ENCODE results near the gene FSD2.
"Not testable (repeated sequence)": the region's sequence is repeated elsewhere in the genome, so short reads cannot be mapped to it uniquely, and the experiment has no call there.

Gene FSD2

DNA sequence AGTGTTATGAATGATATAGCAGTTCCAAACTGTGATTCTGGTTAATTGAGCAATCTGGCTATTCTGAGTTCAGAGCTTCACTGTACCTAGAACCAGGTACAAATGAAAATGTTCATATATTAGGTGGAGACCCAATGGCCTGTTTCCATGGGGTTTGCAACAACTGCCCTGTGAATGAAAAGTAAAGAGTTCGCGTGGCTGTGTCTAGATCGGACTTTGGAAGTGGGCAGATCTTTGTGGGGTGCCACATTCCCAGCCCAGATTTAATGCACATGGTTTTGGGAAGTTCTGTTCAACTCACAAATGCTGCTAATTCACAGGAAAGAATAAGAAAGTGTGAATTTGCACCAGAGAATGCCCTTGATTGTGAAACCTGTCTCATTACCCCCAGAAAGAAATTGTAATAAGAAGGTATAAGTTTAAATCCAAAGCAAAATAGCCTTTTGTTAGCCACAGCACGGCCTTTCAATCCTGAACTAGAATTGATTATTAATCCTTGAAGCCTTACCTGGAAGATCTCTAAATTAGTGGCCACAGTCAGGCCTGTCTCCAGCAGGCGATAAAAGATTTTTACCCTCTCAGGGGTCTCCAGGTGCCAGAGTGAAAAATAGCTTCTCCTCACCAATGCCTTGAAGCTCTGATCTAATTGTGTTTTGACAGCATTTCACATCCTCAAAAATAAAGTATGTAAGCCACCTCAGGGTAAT lies 26.2 kb upstream of the FSD2 start:
- DNase-seq, result no peak

- no peak for DNase-seq
Observed at GRCh38 chr15:82830427-82831173, 24.7 kb upstream of the FSD2 start.

DNA sequence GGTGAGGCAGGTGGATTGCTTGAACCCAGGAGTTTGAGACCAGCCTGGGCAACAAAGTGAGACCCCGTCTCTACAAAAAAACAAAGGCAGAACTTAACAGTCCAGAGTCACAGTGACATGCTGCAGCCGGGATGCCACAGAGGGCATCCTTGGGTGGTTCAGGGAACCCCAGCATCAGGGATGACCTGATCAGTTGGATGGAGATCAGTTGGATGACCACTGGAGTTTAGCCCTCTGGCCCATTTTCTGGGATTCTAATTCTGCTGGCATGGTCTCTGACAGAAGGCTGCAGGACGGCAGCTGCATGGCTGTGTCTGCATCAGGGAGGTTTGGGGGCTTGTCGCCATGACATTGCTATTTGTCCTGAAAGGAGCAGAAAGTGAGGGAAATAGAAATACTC lies 23.4 kb upstream of the FSD2 start:
- no peak for DNase-seq

DNA sequence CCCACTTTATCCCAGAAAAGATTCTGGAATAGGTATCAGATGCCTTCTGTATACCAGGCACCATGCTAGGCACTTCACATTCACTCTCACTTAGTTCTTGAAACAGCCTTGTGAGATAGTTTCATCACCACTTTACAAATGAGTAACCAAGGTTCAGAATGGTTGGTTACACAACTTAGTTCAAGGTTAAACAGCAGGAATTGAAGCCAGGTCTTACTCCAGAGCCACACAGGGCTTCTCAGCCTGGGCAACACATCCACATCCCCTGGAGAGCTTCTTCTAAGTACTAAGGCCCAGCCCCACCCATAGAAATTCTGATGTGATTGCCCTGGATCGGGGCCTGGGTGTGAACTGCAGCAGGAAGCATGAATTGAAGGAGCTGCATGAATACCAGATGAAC lies 22.2 kb upstream of the FSD2 start:
- DNase-seq, result no peak

DNA sequence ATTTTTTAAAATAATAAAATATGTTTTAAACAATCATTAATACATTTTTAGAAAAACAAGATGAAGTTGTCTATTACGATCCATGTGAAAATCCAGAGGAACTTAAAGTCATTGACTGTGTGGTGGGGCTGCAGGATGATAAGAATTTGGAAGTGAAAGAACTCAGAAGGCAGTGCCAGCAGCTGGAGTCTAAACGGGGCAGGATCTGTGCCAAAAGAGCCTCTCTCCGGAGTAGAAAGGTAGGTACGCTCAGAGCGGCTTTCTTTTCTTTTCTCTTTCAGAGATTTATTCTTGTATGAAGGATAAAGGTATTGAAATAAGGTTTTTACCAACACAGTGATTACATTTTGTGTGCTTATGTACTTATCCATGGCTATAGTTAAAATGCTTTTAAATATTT lies 17.2 kb upstream of the FSD2 start:
- DNase-seq, result no peak

DNA sequence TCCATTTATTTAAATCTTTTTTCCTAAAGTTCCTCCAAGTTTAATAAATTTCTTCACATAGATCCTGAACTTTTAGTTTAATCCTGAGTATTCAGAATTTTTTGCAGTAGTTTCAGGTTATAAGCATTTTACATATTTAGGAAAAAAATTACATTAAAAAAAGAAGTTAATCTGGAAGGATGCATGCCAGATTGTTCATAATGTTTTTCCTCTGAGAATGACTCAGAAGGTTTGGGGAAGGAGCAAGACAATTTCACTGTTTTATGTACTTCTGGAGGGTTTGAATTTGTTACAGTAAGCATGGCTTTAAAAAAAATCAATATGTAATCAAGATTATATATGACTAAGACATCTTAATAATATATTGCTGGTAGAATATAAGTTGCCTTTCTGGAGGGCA lies 16.0 kb upstream of the FSD2 start:
- not testable (repeated sequence) for DNase-seq

GRCh38 chr15:82821396-82821795 lies 15.5 kb upstream of the FSD2 start:
- DNase-seq, result not testable (repeated sequence)

DNA sequence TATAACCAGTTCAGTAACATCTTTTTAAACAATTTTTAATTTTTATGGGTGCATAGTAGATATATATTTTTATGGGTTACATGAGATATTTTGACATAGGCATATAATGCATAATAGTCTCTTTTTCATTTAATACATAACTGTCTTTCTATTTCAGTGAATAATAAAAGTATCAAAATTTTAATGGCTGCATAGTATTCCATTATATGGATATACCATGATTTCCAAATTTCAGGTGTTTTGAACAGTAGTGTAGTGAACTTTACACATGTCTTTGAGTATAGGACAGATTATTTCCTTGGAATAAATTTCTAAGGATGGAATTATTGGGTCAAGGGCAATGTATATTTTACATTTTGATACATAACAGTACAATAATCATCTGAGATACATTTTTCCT lies 14.3 kb upstream of the FSD2 start:
- DNase-seq, result no peak

DNA sequence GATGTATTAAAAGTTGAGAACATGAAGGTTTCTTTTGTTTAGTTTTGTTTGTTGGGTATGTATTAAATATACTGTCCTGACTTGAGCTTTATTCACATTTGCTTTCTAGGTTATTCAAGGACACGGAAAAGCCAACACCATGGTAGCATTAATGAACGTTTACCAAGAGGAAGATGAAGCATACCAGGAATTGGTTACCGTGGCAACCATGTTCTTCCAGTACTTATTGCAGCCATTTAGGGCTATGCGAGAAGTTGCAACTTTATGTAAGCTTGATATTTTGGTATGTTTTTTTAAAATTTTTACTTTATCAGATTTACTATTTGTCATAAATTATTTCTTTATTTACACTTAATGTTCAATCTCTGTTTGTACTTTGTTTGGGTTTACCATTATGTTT lies 7.1 kb upstream of the FSD2 start:
- no peak for DNase-seq

DNA sequence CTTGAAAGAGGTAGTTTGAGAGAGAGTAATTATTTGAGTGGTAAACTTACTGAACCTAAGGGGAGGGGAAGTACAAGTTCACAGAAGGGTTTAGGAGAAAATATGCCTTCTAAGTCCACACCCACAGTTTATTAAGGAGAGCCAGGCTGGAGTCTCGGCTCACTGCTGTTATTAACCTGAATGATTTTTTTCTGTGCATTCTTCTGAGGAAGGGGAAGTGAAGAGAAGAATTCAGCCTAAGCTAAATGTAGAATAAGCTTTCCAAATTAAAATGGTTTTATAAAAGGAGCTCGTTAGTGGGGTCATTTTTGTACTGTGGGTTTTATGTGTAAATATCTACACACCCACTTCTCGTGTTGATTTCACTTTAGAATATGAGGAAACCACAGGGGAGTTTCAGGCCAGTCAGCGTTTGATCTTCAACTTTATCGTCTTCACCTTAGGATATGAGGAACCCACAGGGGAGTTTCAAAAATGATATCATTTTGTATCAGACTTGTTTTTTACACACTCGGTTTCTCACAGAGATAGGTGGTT lies 5.1 kb upstream of the FSD2 start:
- no peak for DNase-seq

GRCh38 chr15:82810061-82810889 lies 4.4 kb upstream of the FSD2 start:
- DNase-seq, result peak in 11 of 58 donors; percentile 19 to 57 (median 42)

DNA sequence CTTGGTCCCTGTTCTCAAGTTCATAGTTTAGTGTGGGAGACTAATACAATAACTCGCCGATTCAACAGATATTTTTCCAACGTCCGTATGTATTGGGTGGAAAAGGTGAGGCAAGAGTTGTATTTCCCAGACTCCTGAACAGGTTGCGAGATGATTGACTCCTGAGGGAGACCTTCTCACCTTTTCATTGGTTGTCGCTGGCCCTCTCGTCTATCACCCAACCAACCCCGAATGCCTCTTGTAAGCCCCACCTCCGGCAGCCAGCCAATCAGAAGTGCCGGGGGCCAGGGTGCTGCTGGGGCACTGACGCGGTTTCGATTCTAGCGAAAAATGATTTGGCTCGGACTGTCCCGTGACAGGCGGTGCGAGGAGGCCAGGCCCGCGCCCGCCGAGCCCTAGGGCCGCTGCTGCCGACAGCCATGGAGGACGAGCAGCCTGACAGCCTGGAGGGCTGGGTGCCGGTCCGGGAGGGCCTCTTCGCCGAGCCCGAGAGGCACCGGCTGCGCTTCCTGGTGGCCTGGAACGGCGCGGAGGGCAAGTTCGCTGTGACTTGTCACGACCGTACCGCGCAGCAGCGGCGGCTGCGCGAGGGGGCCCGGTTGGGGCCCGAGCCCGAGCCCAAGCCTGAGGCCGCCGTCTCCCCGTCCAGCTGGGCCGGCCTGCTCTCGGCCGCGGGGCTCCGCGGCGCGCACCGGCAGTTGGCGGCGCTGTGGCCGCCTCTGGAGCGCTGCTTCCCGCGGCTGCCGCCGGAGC lies 3.6 kb upstream of the FSD2 start, which contains the start of gene WHAMM:
TSS of gene WHAMM (plus strand) at position 321 of the 753 bp plus-strand sequence. CDS start at position 420, 99 bp downstream.
- DNase-seq, result peak; percentile 81 to 99 (median 97)

GRCh38 chr15:82808634-82809041 lies 2.8 kb upstream of the FSD2 start:
- DNase-seq, result no peak

DNA sequence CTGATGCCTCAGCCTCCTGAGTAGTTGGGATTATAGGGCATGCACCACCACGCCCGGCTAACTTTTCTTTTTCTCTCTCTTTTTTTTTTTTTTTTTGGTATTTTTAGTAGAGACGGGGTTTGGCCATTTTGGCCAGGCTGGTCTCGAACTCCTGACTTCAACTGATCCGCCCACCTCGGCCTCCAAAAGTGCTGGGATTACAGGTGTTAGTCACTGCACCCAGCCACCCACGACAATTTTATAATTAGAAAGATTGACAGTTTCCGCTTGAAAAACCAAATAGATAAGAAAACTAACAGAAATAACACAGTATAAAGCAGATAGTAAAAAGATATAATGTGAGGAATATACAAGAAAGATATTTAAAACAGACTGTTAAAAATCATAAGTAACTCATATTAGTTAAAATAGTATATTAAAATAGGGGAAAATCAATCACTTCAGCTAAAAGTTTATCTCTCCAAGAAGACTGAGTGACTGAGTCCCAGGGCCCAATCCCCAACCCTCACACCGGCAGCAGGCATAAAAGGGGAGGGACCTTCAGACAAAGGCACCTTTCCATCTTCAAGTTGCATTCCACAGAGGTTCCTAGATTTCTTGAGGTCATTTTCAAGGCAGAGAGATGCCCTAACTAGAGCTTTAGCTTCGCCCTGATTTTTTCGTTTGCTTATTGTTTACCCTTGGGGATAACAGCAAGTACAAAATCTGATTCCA lies 2.2 kb upstream of the FSD2 start:
- DNase-seq, result no peak

DNA sequence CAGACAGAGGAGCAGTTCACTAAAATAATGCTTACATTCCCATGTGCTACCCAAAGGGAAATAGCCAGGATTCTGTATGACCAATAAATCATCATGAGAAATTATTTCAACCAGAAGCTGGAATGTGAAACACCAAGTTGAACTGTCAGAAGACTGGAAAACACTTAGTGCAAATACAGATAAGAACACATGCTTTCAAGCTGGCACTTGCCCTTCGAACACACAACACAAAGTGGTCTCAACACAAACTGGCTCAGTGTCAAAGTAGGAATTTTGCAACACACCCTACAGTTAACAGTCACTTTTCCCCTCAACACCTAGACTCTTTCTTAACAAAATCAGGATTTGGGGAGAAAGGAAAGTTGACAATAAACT lies 1.3 kb downstream of the FSD2 start:
- no peak for DNase-seq

- no peak for DNase-seq
Observed at GRCh38 chr15:82803793-82804574, 1.9 kb downstream of the FSD2 start.

GRCh38 chr15:82802497-82802896 lies 3.4 kb downstream of the FSD2 start:
- DNase-seq, result no peak

DNA sequence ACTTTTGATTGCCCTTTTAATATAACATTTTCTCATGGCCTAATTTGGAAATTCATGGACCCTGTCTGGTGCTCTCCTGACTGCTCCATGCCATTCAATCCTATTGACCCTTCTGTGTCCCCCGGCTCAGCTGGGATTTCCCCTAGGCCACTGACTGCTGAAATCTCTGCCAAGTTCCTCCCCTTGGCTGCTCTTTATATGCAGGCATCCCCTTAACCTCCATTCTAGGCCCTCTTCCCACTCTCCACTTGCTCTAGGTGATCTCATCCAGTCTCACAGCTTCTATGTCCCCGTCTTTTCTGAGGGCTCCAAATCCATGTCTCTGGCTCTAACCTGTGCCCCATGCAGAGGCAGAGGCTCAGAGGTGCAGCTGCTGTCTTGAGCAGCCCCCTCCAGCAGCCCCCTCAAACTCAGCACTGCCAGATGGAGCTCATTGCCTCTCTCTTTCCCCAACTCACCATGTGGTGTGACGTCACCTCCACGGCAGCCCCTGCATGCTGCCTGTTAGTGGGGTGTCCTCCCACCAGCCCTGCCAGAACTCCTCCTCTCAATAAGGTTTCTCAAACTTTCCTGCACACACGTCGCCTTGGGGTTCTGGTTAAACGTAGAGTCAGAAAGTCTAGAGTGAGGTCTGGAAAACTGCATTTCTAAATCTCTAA lies 6.6 kb downstream of the FSD2 start:
- no peak for DNase-seq

All from anterior cingulate cortex (tissue), 58 donors.